Colonic mucosa (tissue), 4 donors: ENCODE results near the gene PALMD. TPM values are rescaled to one million over a fixed set of nuclear protein-coding genes. Genes with fewer than 3 reads are reported as not detected.

Experiments
- DNase-seq: peaks from one replicate; pipeline ENCODE4 v3.0.0-alpha.2; 2020
- H3K27ac ChIP-seq: fragments of 200-600 bp; one replicate; pipeline ENCODE4 v1.8.0; 2021
- H3K27me3 ChIP-seq: fragments of 200-600 bp; one replicate; pipeline ENCODE4 v1.8.0; 2021
- H3K36me3 ChIP-seq: fragments of 200-600 bp; one replicate; pipeline ENCODE4 v1.8.0; 2021
- H3K4me1 ChIP-seq: fragments of 200-600 bp; one replicate; pipeline ENCODE4 v1.8.0; 2021; ENCODE audit warnings: mild to moderate bottlenecking
- H3K4me3 ChIP-seq: fragments of 200-600 bp; one replicate; pipeline ENCODE4 v1.8.0; 2021
- H3K9ac ChIP-seq, 2 donors: one replicate each; pipeline ENCODE4 v1.7.0; 2013; ENCODE audit warnings: control low read depth in 2 of 2, low read depth in 2 of 2, low read length in 2 of 2
- H3K9me3 ChIP-seq: fragments of 200-600 bp; one replicate; pipeline ENCODE4 v1.8.0; 2021
- intact Hi-C: fragments of 100-400 bp; cut with DNase I; formaldehyde crosslinking; loops from one replicate; pipeline ENCODE4 v1.14.1; 2022
- total RNA-seq, 2 donors: library from RNA; stranded (reverse); fragmentation: NEBNext Ultra II Directional in 1 of 2; extraction: Animal tissue kit (Norgen Biotek cat#: 25700) in 1 of 2; gene quantifications; one replicate each; pipeline ENCODE4 v1.2.1, GENCODE V29; 2021
- TF ChIP-seq, protein P1 (sequence below): fragments of 200-600 bp; IDR thresholded peaks from one replicate; pipeline ENCODE4 v1.8.0; 2022; ENCODE audit warnings: antibody characterized with exemption, mild to moderate bottlenecking
- donor health status: healthy.
- donor health status: DM: no; HTN: no; CAD: no.
- donor health status: DM: no; HTN: no; CAD: no.

PALMD gene
- total RNA-seq, 2 donors from 2014 or later = 1.4 to 2.2 TPM

DNA sequence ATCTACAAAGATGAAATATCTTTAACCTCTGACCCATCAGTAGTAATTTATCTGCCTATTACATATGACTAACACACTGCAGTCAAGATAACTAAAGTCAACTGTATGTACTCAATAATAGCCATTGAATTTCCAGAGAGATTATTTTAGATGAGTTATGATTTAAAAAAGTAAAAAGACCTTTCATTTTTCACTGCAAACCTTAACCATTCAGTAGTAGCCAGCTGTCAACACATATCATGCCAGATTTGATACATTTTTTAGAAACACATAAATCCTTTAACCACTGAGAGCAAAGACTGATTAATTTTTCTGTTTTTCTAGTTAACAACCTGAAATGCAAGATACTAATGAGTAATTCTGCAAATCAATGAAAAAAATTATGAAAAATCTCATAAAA lies 31.0 kb downstream of the PALMD start:
- Histone ChIP-seq H3K27me3 (no peaks in the 10 kb centered on the region), H3K9ac (no peak overlapping the region), H3K4me3 (no peak overlapping the region), H3K27ac (no peak overlapping the region), H3K4me1 (no peaks in the 10 kb centered on the region), H3K9me3 (no peaks in the 10 kb centered on the region), H3K36me3 (no peaks in the 10 kb centered on the region)
- TF ChIP-seq, protein P1, sequence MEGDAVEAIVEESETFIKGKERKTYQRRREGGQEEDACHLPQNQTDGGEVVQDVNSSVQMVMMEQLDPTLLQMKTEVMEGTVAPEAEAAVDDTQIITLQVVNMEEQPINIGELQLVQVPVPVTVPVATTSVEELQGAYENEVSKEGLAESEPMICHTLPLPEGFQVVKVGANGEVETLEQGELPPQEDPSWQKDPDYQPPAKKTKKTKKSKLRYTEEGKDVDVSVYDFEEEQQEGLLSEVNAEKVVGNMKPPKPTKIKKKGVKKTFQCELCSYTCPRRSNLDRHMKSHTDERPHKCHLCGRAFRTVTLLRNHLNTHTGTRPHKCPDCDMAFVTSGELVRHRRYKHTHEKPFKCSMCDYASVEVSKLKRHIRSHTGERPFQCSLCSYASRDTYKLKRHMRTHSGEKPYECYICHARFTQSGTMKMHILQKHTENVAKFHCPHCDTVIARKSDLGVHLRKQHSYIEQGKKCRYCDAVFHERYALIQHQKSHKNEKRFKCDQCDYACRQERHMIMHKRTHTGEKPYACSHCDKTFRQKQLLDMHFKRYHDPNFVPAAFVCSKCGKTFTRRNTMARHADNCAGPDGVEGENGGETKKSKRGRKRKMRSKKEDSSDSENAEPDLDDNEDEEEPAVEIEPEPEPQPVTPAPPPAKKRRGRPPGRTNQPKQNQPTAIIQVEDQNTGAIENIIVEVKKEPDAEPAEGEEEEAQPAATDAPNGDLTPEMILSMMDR = no peak
- intact Hi-C loops = no loop called here
- no peak for DNase-seq

GRCh38 chr1:99677416-99677815 lies 31.5 kb downstream of the PALMD start:
- Histone ChIP-seq H3K9me3 (no peaks in the 10 kb centered on the region), H3K4me3 (no peak overlapping the region), H3K27me3 (no peaks in the 10 kb centered on the region), H3K4me1 (no peaks in the 10 kb centered on the region), H3K27ac (no peak overlapping the region), H3K36me3 (no peaks in the 10 kb centered on the region), H3K9ac (no peak overlapping the region)
- TF ChIP-seq, protein P1 = no peak
- intact Hi-C loops = no loop called here
- no peak for DNase-seq

- TF ChIP-seq, protein P1 = no peak
- intact Hi-C loops = loop anchor here (10.0 kb wide), 1 partner anchor 195 kb away; no protein-coding TSS in a partner anchor
- Histone ChIP-seq H3K36me3 (no peaks in the 10 kb centered on the region), H3K9ac (no peak overlapping the region), H3K27me3 (no peaks in the 10 kb centered on the region), H3K27ac (no peak overlapping the region), H3K9me3 (no peaks in the 10 kb centered on the region), H3K4me1 (no peaks in the 10 kb centered on the region), H3K4me3 (no peak overlapping the region)
- DNase-seq = no peak
These were observed 34.4 kb downstream of the PALMD start for GRCh38 chr1:99680270-99680669.

- no peaks in the 10 kb centered on the region for H3K36me3 ChIP-seq
These were observed 35.7 kb downstream of the PALMD start for GRCh38 chr1:99681583-99681982.

DNA sequence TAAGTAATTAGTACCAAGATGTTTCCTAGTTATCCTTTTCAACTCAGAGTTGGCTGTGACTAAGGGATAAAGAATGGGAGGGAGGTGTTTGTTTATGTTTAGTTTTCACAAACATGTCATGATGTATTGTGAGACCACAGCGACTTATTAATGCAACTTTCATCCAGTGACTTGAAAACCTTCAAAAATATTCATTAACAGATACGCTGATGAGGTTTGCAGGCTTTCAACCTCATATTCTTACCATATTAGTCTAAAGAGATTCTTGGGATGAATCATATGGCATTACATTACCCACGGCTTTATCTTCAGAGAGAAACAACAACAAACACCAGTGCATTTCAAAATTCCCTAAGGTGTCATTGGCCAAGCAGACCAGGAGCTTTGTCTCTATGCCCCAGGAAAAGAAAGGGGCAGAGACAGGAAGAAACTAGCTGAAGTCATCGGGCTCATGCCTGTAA lies 36.4 kb downstream of the PALMD start:
- Histone ChIP-seq H3K9ac (no peak overlapping the region), H3K27me3 (no peaks in the 10 kb centered on the region), H3K4me3 (no peak overlapping the region), H3K27ac (no peak overlapping the region), H3K4me1 (no peaks in the 10 kb centered on the region), H3K9me3 (no peaks in the 10 kb centered on the region), H3K36me3 (no peaks in the 10 kb centered on the region)
- no peak for DNase-seq
- TF ChIP-seq, protein P1 = no peak
- intact Hi-C loops = loop anchor here (10.0 kb wide), 1 partner anchor 198 kb away; no protein-coding TSS in a partner anchor

More at GRCh38 chr1:99681583-99681982, 35.7 kb downstream of the PALMD start:
- TF ChIP-seq, protein P1 = no peak
- Histone ChIP-seq H3K9me3 (no peaks in the 10 kb centered on the region), H3K9ac (no peak overlapping the region), H3K4me3 (no peak overlapping the region), H3K27ac (no peak overlapping the region), H3K27me3 (no peaks in the 10 kb centered on the region), H3K4me1 (no peaks in the 10 kb centered on the region)
- intact Hi-C loops = loop anchor here (10.0 kb wide), 1 partner anchor 197 kb away; no protein-coding TSS in a partner anchor
- DNase-seq = no peak
